Neuronal stem cell (in vitro differentiated cells): ENCODE measurements around the gene GIGYF1.

Source experiments
- DNase-seq: peaks from one replicate; pipeline ENCODE4 v3.0.0-alpha.2; 2013; ENCODE audit warnings: low spot score
- H2AFZ ChIP-seq: one replicate; pipeline ENCODE4 v1.6.1; 2013; ENCODE audit warnings: mild to moderate bottlenecking, low read length, inconsistent platforms
- H2AK5ac ChIP-seq: 2 replicates; pipeline ENCODE4 v1.6.1; 2013; ENCODE audit warnings: low read depth, mild to moderate bottlenecking, inconsistent platforms, low read length, moderate library complexity, mixed read lengths
- H2BK120ac ChIP-seq: 2 replicates; pipeline ENCODE4 v1.6.1; 2013; ENCODE audit warnings: low read depth, mild to moderate bottlenecking, inconsistent platforms, low read length, moderate library complexity, mixed read lengths
- H2BK12ac ChIP-seq: one replicate; pipeline ENCODE4 v1.6.1; 2013; ENCODE audit warnings: low read length, inconsistent platforms
- H2BK15ac ChIP-seq: 2 replicates; pipeline ENCODE4 v1.6.1; 2013; ENCODE audit warnings: mild to moderate bottlenecking, low read length, inconsistent platforms, mixed read lengths
- H2BK5ac ChIP-seq: one replicate; pipeline ENCODE4 v1.6.1; 2013; ENCODE audit warnings: inconsistent platforms, mild to moderate bottlenecking, low read length, moderate library complexity
- H3K14ac ChIP-seq: one replicate; pipeline ENCODE4 v1.6.1; 2013; ENCODE audit warnings: low read length, inconsistent platforms
- H3K18ac ChIP-seq: 2 replicates; pipeline ENCODE4 v1.6.1; 2013; ENCODE audit warnings: low read length, inconsistent platforms
- H3K23ac ChIP-seq: 2 replicates; pipeline ENCODE4 v1.6.1; 2013; ENCODE audit warnings: low read depth, mild to moderate bottlenecking, mixed read lengths, low read length, inconsistent platforms; ENCODE audit not compliant: poor library complexity
- H3K27ac ChIP-seq: replicated peaks from 3 replicates; pipeline ENCODE4 v1.5.1; 2013; ENCODE audit warnings: low read length, inconsistent platforms
- H3K27me3 ChIP-seq, 3 experiments: 2 replicates each; pipeline ENCODE4 v1.6.1; 2013; ENCODE audit warnings: low read length in 3 of 3, mild to moderate bottlenecking in 2 of 3, inconsistent platforms in 1 of 3, low read depth in 1 of 3, mixed read lengths in 1 of 3, moderate library complexity in 1 of 3; ENCODE audit not compliant: control insufficient read depth in 3 of 3, insufficient read depth in 3 of 3
- H3K36me3 ChIP-seq, 2 donors: replicated peaks in 1 of 2; 2 replicates each; pipeline ENCODE4 v1.6.1; 2013; ENCODE audit warnings: low read length in 2 of 2; ENCODE audit not compliant: control insufficient read depth in 2 of 2, insufficient read depth in 2 of 2
- H3K4ac ChIP-seq: 2 replicates; pipeline ENCODE4 v1.6.1; 2013; ENCODE audit warnings: inconsistent platforms, mild to moderate bottlenecking, low read length, moderate library complexity
- H3K4me1 ChIP-seq, 2 donors: 1 replicate in 1 of 2; 2 replicates in 1 of 2; pipeline ENCODE4 v1.6.1; 2013; ENCODE audit warnings: low read length in 2 of 2, low read depth in 1 of 2; ENCODE audit not compliant: control insufficient read depth in 2 of 2, insufficient read depth in 1 of 2
- H3K4me2 ChIP-seq: one replicate; pipeline ENCODE4 v1.6.1; 2013; ENCODE audit warnings: mild to moderate bottlenecking, low read length, inconsistent platforms; ENCODE audit not compliant: insufficient read depth, poor library complexity, severe bottlenecking
- H3K4me3 ChIP-seq, 2 donors: 2 replicates each; pipeline ENCODE4 v1.5.1; 2013; ENCODE audit warnings: low read length in 2 of 2, mild to moderate bottlenecking in 2 of 2, inconsistent platforms in 1 of 2, moderate library complexity in 1 of 2
- H3K79me1 ChIP-seq: one replicate; pipeline ENCODE4 v1.6.1; 2013; ENCODE audit warnings: low read depth, mild to moderate bottlenecking, inconsistent platforms, low read length, moderate library complexity
- H3K9ac ChIP-seq: one replicate; pipeline ENCODE4 v1.6.1; 2013; ENCODE audit warnings: mild to moderate bottlenecking, low read depth, low read length, inconsistent platforms; ENCODE audit not compliant: poor library complexity
- H3K9me3 ChIP-seq, 2 donors: replicated peaks in 1 of 2; 2 replicates each; pipeline versions ENCODE3 to v1.6.1; 2013; ENCODE audit warnings: low read length in 2 of 2, mild to moderate bottlenecking in 2 of 2, inconsistent platforms in 1 of 2, low read depth in 1 of 2, mixed read lengths in 1 of 2, moderate library complexity in 1 of 2; ENCODE audit not compliant: control insufficient read depth in 2 of 2, insufficient read depth in 1 of 2
- H4K8ac ChIP-seq: one replicate; pipeline ENCODE4 v1.6.1; 2013; ENCODE audit warnings: low read depth, mild to moderate bottlenecking, inconsistent platforms, low read length, moderate library complexity
- H4K91ac ChIP-seq: one replicate; pipeline ENCODE4 v1.6.1; 2013; ENCODE audit warnings: low read length, low read depth, mild to moderate bottlenecking, inconsistent platforms; ENCODE audit not compliant: poor library complexity
- WGBS, 2 donors: extraction: QIAGEN DNeasy Blood & Tissue Kit; methylation state at CpG; one replicate each; pipeline ENCODE4 v1.1.7; 2013; ENCODE audit warnings: missing lambda C conversion rate in 2 of 2, mixed read lengths in 1 of 2; ENCODE audit not compliant: insufficient read length in 2 of 2, insufficient replicate concordance in 1 of 2; ENCODE audit errors: extremely low coverage in 2 of 2; 5-methylcytosine and 5-hydroxymethylcytosine counted together

Gene GIGYF1

DNA sequence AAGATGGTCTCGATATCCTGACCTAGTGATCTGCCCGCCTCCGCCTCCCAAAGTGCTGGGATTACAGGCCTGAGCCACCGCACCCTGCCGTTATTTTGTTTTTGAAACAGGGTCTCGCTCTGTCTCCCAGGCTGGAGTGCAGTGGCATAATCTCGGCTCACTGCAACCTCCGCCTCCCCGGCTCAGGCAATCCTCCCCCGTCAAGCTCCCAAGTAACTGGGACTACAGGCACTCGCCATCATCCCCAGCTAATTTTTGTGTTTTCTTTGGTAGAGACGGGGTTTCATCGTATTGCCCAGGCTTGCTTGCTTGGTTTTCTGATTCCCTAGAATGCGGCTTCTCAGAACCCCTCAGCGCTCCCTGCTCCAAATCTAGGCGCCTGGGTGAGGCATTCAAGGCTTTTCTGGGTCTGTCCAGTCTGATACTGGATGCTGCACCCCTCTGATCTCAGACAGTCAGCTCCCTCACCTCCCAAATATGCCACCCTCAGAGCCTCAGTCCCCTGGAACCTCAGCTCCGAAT, 54.0 kb downstream of the GIGYF1 start:
- DNase-seq: no peak
- H3K18ac ChIP-seq: peak overlapping the region; percentile 58

DNA sequence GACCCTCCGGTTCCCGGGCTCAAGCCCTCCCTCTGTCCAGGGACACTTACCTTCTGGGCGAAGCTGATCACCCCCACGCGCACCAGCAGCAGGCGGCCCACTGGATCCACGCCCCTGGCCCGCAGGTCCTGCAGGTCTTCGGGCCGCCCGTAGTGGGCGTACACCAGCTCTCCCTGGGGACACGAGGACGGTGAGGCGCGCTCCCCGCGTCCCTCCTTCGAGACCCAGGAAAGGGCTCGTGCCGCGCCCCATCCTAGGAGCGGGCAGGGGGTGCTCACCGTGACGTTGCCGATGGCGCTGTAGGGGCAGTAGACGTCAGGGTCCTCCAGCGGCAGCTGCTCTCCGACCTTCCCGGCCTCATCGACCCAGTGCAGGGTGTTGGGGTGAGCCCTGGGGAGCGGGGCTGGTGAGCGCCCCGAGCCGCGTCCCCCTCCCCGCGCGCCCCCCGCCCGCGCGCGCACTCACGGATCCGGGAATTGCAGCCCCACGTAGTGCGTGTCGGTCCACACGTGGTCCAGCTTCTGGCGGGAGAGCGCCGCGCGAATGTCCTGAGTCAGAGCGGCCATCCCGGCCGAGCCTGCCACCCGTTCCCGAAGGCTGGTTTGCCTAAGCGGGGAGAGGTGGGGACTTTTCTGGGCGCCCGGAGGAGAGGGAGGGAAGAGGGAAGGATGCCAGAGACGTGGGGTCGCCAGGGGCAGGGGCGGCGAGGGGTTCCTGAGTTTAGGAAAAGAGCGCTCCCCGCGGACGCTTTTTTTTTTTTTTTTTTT, 60.9 kb downstream of the GIGYF1 start:
- H3K14ac ChIP-seq: no peak overlapping the region
- H3K9me3 ChIP-seq: peaks cover 0 to 3% of the 10 kb centered on the region in 2 donors
- H2BK15ac ChIP-seq: peak overlapping the region; percentile 32
- H3K9ac ChIP-seq: peak overlapping the region; percentile 91
- H2AK5ac ChIP-seq: peak overlapping the region; percentile 11
- peak overlapping the region; percentile 99 for H2AFZ ChIP-seq
- WGBS, 2 donors: no CpG with 5 or more reads among the region's 72 CpGs
- H4K91ac ChIP-seq: no peak overlapping the region
- H2BK12ac ChIP-seq: no peak overlapping the region
- H3K18ac ChIP-seq: peak overlapping the region; percentile 97
- H2BK5ac ChIP-seq: peak overlapping the region; percentile 84
- no peak for DNase-seq
- H4K8ac ChIP-seq: peak overlapping the region; percentile 70
- H3K79me1 ChIP-seq: no peaks in the 10 kb centered on the region
- H3K4ac ChIP-seq: peak overlapping the region; percentile 26
- peaks cover 0 to 26% (median 25%) of the 10 kb centered on the region in 3 experiments for H3K27me3 ChIP-seq
- peak overlapping the region; percentile 46 to 77 for H3K4me3 ChIP-seq
- H3K23ac ChIP-seq: peak overlapping the region; percentile 87
- H3K27ac ChIP-seq: no peak overlapping the region
- no peak overlapping the region for H2BK120ac ChIP-seq
- no peaks in the 10 kb centered on the region for H3K36me3 ChIP-seq
- H3K4me1 ChIP-seq: peaks cover 2% of the 10 kb centered on the region in 2 donors
- H3K4me2 ChIP-seq: peak overlapping the region; percentile 95

More for the DNA sequence above, 54.0 kb downstream of the GIGYF1 start:
- no peak overlapping the region for H4K91ac ChIP-seq
- H2AK5ac ChIP-seq: peak overlapping the region; percentile 81
- no peak overlapping the region for H3K4ac ChIP-seq
- H3K4me1 ChIP-seq: peaks cover 0 to 2% of the 10 kb centered on the region in 2 donors
- H2BK5ac ChIP-seq: peak overlapping the region; percentile 78
- no peak overlapping the region for H3K4me2 ChIP-seq
- no peak overlapping the region for H3K9ac ChIP-seq
- no peaks in the 10 kb centered on the region for H3K36me3 ChIP-seq
- H4K8ac ChIP-seq: no peak overlapping the region
- H2BK12ac ChIP-seq: no peak overlapping the region
- peak overlapping the region in 1 of 2 donors; percentile 54 for H3K4me3 ChIP-seq
- H2AFZ ChIP-seq: no peak overlapping the region
- H2BK15ac ChIP-seq: no peak overlapping the region
- peak overlapping the region; percentile 86 for H3K23ac ChIP-seq
- peaks cover 0 to under 1% (median 0%) of the 10 kb centered on the region in 3 experiments for H3K27me3 ChIP-seq
- no CpG with 5 or more reads among the region's 17 CpGs for WGBS, 2 donors
- no peaks in the 10 kb centered on the region for H3K79me1 ChIP-seq
- H2BK120ac ChIP-seq: no peak overlapping the region
- no peak overlapping the region for H3K27ac ChIP-seq
- no peaks in the 10 kb centered on the region for H3K9me3 ChIP-seq
- peak overlapping the region; percentile 1 for H3K14ac ChIP-seq

DNA sequence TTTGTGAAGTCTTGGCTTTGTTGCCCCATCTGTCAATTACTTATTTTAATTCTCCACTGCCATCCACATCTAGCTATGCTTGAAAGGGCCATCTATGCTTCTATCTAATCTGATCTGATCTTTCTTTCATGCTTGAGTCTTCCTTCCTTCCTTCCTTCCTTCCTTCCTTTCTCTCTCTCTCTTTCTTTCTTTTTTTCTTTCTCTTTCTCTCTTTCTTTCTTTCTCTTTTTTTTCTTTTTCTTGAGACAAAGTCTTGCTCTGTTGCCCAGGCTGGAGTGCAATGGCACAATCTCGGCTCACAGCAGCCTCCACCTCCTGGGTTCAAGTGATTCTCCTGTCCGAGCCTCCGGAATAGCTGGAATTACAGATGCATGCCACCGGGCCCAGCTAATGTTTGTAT, 64.0 kb downstream of the GIGYF1 start:
- Histone ChIP-seq H2BK15ac (no peak overlapping the region), H3K18ac (no peak overlapping the region), H3K4me2 (no peak overlapping the region), H2AFZ (no peak overlapping the region), H2BK120ac (no peak overlapping the region), H3K14ac (no peak overlapping the region), H3K4me1 (peaks cover 4 to 11% of the 10 kb centered on the region in 2 donors), H4K8ac (no peak overlapping the region), H4K91ac (no peak overlapping the region), H3K9me3 (peaks cover 0 to 3% of the 10 kb centered on the region in 2 donors), H3K4me3 (no peak overlapping the region), H3K36me3 (no peaks in the 10 kb centered on the region), H3K9ac (no peak overlapping the region), H3K4ac (no peak overlapping the region), H3K79me1 (no peaks in the 10 kb centered on the region), H2BK12ac (no peak overlapping the region), H3K23ac (no peak overlapping the region), H2AK5ac (no peak overlapping the region), H3K27ac (no peak overlapping the region), H3K27me3 (peaks cover 0 to 26% (median 25%) of the 10 kb centered on the region in 3 experiments), H2BK5ac (no peak overlapping the region)
- WGBS, 2 donors: no CpG with 5 or more reads among the region's 4 CpGs
- DNase-seq: no peak
